Measurements from ENCODE around the gene XRCC1.

DNA sequence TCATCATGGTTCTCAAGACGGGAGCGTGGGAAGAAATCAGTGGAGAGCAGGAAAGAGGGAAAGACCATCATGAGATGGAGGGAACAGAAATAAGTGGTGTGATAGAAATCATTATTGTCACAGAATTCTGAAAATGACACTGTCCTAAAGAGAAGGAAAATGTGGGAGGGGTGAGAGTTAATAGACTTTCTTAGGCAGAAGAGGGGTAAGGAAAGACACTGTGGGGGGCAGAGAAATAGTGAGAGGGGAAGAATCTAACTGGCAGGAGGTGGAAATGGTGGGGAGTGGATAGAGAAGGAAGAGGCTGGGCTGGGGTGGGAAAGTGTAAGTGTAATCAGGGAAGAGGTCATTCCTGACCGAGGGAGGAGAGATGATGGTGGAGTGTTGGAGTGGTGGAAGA lies 3.5 kb upstream of the XRCC1 start:
- no peak for TF ChIP-seq ZNF658 (tag by site-specific recombination; IDR thresholded peaks at IDR 0.05)
- TF ChIP-seq CTCF (tag by site-specific recombination; IDR thresholded peaks at IDR 0.05): no peak
- TF ChIP-seq ZNF23 (tag by site-specific recombination; IDR thresholded peaks at IDR 0.05; ENCODE audit: borderline replicate concordance): no peak
- TF ChIP-seq, protein P1, sequence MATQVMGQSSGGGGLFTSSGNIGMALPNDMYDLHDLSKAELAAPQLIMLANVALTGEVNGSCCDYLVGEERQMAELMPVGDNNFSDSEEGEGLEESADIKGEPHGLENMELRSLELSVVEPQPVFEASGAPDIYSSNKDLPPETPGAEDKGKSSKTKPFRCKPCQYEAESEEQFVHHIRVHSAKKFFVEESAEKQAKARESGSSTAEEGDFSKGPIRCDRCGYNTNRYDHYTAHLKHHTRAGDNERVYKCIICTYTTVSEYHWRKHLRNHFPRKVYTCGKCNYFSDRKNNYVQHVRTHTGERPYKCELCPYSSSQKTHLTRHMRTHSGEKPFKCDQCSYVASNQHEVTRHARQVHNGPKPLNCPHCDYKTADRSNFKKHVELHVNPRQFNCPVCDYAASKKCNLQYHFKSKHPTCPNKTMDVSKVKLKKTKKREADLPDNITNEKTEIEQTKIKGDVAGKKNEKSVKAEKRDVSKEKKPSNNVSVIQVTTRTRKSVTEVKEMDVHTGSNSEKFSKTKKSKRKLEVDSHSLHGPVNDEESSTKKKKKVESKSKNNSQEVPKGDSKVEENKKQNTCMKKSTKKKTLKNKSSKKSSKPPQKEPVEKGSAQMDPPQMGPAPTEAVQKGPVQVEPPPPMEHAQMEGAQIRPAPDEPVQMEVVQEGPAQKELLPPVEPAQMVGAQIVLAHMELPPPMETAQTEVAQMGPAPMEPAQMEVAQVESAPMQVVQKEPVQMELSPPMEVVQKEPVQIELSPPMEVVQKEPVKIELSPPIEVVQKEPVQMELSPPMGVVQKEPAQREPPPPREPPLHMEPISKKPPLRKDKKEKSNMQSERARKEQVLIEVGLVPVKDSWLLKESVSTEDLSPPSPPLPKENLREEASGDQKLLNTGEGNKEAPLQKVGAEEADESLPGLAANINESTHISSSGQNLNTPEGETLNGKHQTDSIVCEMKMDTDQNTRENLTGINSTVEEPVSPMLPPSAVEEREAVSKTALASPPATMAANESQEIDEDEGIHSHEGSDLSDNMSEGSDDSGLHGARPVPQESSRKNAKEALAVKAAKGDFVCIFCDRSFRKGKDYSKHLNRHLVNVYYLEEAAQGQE (tag by site-specific recombination; IDR thresholded peaks at IDR 0.05): no peak
- TF ChIP-seq ZNF521 (tag by site-specific recombination; IDR thresholded peaks at IDR 0.05): no peak

All from HEK293 (cell line).